ENCODE data around the gene PCOLCE2. TPM values are rescaled to one million over a fixed set of nuclear protein-coding genes. Genes with fewer than 3 reads are reported as not detected.

The PCOLCE2 gene
- polyA plus RNA-seq, 1 donor (not counting 4 experiments of a cell fraction or from before 2014, with no cell fraction given) = 2.4 TPM

DNA sequence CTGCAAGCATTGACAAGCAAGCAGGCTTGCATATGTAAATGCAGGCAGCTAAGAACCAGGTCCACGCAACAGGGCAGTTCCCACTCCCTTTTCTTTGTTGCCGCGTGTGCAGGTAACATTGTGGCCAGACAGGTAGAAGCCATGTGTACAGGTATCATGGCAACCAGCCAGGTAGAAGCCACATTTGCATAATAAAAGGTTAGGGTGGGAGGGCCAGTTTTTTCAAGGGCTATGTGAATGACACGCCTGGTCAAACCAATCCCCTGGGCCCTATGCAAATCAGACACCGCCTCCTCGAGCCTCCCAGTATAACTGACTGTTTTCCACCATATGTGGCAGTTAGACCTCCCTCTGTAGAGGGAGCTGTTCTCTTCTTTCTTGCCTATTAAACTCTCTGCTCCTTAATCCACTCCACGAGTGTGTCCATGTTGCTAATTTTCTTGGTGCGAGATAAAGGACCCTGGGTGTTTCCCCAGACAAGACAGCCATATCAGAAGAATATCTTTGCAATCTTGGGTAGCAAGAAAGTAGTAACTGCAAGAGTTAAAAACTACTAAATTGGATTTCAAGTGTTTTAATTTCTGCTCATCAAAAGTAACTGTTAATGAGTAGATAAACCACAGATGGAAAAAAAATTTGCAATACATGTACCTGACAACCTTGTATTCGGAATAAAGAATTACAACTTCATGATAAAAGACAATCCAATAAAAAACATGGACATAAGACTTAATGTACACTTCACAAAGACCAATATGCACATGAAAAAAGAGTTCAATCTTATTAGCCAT is 21.8 kb downstream of the PCOLCE2 start:
- DNase-seq (ENCODE audit: low read depth, low spot score) = no peak
- no peak overlapping the region for H3K27ac ChIP-seq (ENCODE audit: control insufficient read depth, insufficient read depth, low read length)
- TF ChIP-seq EZH2 (IDR thresholded peaks at IDR 0.05; ENCODE audit: low read length) (no peak), CTCF (optimal IDR thresholded peaks at IDR 0.05 in 1 of 3, IDR thresholded peaks at IDR 0.05 in 1 of 3, conservative IDR thresholded peaks at IDR 0.05 in 1 of 3; ENCODE audit: extremely low read depth in 1 of 3, insufficient read depth in 2 of 3, low read length in 3 of 3) (peak; percentile 9 to 34 (median 28))

DNA sequence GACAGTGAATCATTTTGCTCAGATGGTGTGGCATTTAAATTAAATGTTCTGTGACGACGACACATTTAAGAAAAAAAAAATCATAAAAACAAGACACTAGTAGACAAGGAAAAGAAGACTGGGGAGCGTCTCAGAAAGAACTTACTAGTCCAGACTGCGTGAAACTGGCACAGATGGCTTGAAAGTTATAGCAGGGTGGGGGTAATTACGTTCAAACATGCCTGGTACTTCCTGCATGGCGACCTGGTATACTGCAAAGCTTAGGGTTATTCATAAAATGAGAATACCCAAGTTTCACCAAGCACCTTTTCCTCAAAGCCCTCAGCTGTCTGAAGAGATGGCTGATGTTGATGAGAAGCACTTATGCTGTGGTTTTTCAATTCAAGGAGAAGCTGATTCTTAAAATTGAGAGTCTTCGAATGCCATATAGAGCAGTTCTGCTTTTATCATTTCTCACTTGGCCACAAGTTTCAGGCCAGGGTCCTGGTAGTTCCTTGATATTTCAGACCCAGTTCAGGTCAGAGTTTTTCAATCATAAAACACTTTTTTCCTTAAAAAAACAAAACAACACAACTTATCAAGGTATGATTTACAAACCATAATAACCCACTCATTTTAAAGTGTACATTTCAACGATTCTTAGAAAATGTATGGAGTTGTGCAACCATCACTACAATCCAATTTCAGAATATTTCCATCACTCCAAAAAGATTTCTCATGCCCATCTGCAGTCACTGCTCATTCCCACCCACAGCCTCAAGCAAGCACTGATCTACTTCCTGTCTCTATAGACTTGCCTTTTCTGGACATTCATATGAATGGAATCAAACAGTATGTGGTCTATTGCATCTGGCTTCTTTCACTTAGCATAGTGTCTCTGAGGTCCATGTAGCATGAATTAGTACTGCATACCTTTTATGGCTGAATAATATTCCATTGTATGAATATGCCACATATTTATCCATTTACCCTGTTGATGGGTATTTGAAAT is 24.7 kb downstream of the PCOLCE2 start:
- no peaks in the 10 kb centered on the region for H3K9me3 ChIP-seq (ENCODE audit: control insufficient read depth, low read depth, low read length)
- H3K4me2 ChIP-seq (ENCODE audit: control insufficient read depth, extremely low read depth, insufficient read depth, low read depth, low read length) = peak overlapping the region; percentile 66
- no peaks in the 10 kb centered on the region for H3K27me3 ChIP-seq (ENCODE audit: control insufficient read depth, extremely low read depth, insufficient read depth, low read length)
- H2AFZ ChIP-seq (ENCODE audit: control insufficient read depth, low read length) = no peak overlapping the region
- TF ChIP-seq EZH2 (IDR thresholded peaks at IDR 0.05; ENCODE audit: low read length) (no peak), CTCF (optimal IDR thresholded peaks at IDR 0.05 in 1 of 3, IDR thresholded peaks at IDR 0.05 in 1 of 3, conservative IDR thresholded peaks at IDR 0.05 in 1 of 3; ENCODE audit: extremely low read depth in 1 of 3, insufficient read depth in 2 of 3, low read length in 3 of 3) (no peak)
- H3K4me1 ChIP-seq (ENCODE audit: control insufficient read depth, extremely low read depth, insufficient read depth, low read length) = peaks cover 22% of the 10 kb centered on the region
- H3K27ac ChIP-seq (ENCODE audit: control insufficient read depth, insufficient read depth, low read length) = no peak overlapping the region
- peak; percentile 81 for FAIRE-seq
- no peak overlapping the region for H3K9ac ChIP-seq (ENCODE audit: control insufficient read depth, extremely low read depth, insufficient read depth, low read length)
- dilution Hi-C loops (cut with MboI; ENCODE audit: extremely low pct_ligation_motif_present, low sequenced_read_pairs) = no loop called here
- peak overlapping the region in 1 of 3 experiments; percentile 14 for H3K4me3 ChIP-seq (ENCODE audit: control insufficient read depth in 2 of 3, extremely low read depth in 1 of 3, insufficient read depth in 2 of 3, low read depth in 1 of 3, low read length in 3 of 3)
- H3K36me3 ChIP-seq (ENCODE audit: control insufficient read depth in 2 of 2, extremely low read depth in 1 of 2, insufficient read depth in 2 of 2, low read length in 2 of 2) = no peaks in the 10 kb centered on the region
- H3K9me1 ChIP-seq (ENCODE audit: control insufficient read depth, extremely low read depth, insufficient read depth, low read length) = no peaks in the 10 kb centered on the region
- DNase-seq (ENCODE audit: low read depth, low spot score) = no peak
- H3K79me2 ChIP-seq (ENCODE audit: control insufficient read depth, insufficient read depth, low read length) = no peaks in the 10 kb centered on the region
- no peaks in the 10 kb centered on the region for H4K20me1 ChIP-seq (ENCODE audit: control insufficient read depth, extremely low read depth, insufficient read depth, low read length)

More for the DNA sequence above, 21.8 kb downstream of the PCOLCE2 start:
- Histone ChIP-seq H3K9ac (ENCODE audit: control insufficient read depth, extremely low read depth, insufficient read depth, low read length) (no peak overlapping the region), H3K4me2 (ENCODE audit: control insufficient read depth, extremely low read depth, insufficient read depth, low read depth, low read length) (peak overlapping the region; percentile 30), H4K20me1 (ENCODE audit: control insufficient read depth, extremely low read depth, insufficient read depth, low read length) (no peaks in the 10 kb centered on the region), H3K79me2 (ENCODE audit: control insufficient read depth, insufficient read depth, low read length) (no peaks in the 10 kb centered on the region), H3K27me3 (ENCODE audit: control insufficient read depth, extremely low read depth, insufficient read depth, low read length) (peaks cover 5% of the 10 kb centered on the region), H3K4me3 (ENCODE audit: control insufficient read depth in 2 of 3, extremely low read depth in 1 of 3, insufficient read depth in 2 of 3, low read depth in 1 of 3, low read length in 3 of 3) (no peak overlapping the region), H3K36me3 (ENCODE audit: control insufficient read depth in 2 of 2, extremely low read depth in 1 of 2, insufficient read depth in 2 of 2, low read length in 2 of 2) (no peaks in the 10 kb centered on the region), H3K9me3 (ENCODE audit: control insufficient read depth, low read depth, low read length) (no peaks in the 10 kb centered on the region), H2AFZ (ENCODE audit: control insufficient read depth, low read length) (no peak overlapping the region), H3K9me1 (ENCODE audit: control insufficient read depth, extremely low read depth, insufficient read depth, low read length) (no peaks in the 10 kb centered on the region), H3K4me1 (ENCODE audit: control insufficient read depth, extremely low read depth, insufficient read depth, low read length) (peaks cover 22% of the 10 kb centered on the region)
- no peak for FAIRE-seq
- dilution Hi-C loops (cut with MboI; ENCODE audit: extremely low pct_ligation_motif_present, low sequenced_read_pairs) = no loop called here
